HL-60/S4 treated with retinoic acid at 250 ng/mL for 4 days and 3 days (cell line): ENCODE data around the gene TSPAN9.

ENCODE experiments used
- in situ Hi-C: fragments of 300-500 bp; cut with MboI; formaldehyde crosslinking; loops from 2 replicates; pipeline ENCODE4 v1.7.0; 2022; ENCODE audit warnings: low sequenced_read_pairs

The TSPAN9 gene

DNA sequence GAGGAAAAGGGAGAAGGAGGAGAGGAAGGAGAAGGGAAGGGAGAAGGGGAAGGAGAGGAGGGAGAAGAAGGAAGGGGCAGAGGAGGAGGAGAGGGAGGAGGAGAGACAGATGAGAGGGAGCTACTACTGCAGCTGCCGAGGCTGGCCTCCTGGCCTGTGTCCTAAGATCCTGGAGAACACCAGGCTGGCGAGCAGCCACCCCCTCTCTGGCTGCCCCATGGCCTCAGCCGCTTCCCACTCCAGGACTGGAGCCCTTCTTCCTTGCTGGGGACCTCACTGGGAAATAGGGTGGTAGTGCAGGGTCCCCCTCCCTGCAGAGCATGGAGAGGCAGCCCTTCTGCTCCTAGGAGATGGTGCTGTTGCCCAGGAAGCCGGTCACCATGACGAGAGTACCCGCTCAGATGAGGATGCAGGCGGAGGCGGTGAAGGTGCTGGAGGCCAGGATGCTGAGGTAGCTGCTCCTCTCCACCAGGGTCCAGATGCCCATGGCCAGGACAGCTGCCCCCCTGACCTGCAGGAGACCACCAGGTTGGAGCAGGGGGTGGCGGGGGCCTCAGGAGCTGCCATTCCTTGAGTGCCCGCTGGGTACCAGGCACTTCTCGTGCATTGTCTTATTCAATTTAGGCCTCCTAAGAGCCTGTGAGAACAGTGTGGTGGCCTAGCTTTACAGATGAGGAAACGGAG lies 246.0 kb downstream of the TSPAN9 start:
- in situ Hi-C loops = no loop called here

- in situ Hi-C loops = no loop called here
Observed at GRCh38 chr12:3325736-3326135, 248.6 kb downstream of the TSPAN9 start.

DNA sequence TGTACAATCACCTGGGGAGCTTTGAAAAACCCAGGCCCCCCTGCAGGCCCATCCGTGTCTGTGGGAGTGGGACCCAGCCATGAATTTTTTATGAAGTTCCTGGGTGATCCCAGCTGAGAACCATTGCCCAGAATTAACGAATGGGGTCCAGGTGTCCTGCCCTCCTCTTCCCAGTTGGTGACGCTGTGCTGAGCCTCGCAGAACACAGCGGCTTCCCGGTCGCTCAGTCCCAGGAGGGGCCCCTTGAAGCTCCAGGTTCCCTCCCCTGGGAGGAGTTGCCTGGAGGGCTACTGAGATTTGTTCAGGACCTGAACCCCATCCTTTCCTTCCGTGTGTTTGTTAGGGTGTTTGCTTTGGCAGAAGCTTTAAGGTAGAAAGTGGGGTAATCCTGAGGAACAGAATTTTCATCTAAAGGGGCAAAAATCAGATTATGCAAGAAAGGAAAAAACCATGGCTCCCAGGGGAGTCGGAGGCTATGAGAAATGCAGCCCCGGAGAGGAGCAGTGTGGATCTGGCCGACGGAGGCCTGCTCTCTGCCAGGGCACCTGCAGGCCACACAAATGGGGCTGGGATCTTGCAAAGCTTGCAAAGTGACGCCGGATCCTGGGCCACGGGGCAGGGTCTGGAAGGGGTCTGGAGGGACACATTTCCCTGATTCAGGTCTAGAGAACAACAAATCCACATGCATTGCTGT lies 249.1 kb downstream of the TSPAN9 start:
- in situ Hi-C loops = no loop called here

GRCh38 chr12:3326850-3327780 lies 249.9 kb downstream of the TSPAN9 start:
- in situ Hi-C loops = no loop called here

- in situ Hi-C loops = no loop called here
Observed at GRCh38 chr12:3328081-3328480, 250.9 kb downstream of the TSPAN9 start.

GRCh38 chr12:3328571-3328970 lies 251.4 kb downstream of the TSPAN9 start:
- in situ Hi-C loops = no loop called here

DNA sequence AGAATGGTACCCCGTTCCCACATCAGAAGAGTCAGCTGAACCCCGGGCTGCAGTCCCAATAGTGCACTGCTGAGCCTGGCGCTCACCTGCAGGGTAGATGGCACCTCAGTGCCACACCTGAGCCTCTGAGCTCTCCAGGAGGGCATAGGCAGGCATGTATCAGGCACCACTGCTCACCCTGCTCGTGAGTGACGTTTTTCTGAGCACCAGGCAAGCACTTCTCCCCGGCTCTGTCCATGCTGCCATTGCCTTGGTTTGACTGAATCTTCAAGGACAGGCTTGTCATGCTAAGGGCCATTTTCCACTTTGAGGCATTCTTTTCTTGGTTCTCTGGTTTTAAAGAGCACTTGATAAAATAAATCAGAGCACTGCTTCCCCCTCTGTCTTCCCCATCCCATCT lies 252.2 kb downstream of the TSPAN9 start:
- in situ Hi-C loops = no loop called here

GRCh38 chr12:3330976-3331510 lies 253.9 kb downstream of the TSPAN9 start:
- in situ Hi-C loops = no loop called here

DNA sequence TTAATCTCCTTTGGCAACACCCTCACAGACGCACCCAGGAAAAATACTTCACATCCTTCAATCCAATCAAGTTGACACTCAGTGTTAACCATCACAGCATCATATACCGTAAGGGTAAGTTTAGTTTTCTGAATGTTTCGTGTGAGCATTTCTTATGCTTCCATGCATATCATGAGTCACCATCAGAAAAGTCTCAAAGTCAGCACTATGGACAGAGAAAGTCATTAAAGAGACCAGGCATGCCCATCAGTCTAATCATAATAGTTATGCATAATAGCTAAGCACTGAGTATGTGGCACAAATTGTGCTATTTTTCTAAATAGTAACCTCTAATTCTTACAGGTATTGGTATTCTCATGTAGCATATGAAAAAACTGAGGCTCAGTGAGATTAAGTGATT lies 255.0 kb downstream of the TSPAN9 start:
- in situ Hi-C loops = no loop called here

GRCh38 chr12:3333583-3333982 lies 256.4 kb downstream of the TSPAN9 start:
- in situ Hi-C loops = no loop called here

GRCh38 chr12:3333991-3334391 lies 256.8 kb downstream of the TSPAN9 start:
- in situ Hi-C loops = no loop called here

- in situ Hi-C loops = no loop called here
Observed at GRCh38 chr12:3335078-3335487, 257.9 kb downstream of the TSPAN9 start.
